Mucosa of descending colon (tissue), 3 donors: ENCODE results near the gene SOX5. TPM values are rescaled to one million over a fixed set of nuclear protein-coding genes. Genes with fewer than 3 reads are reported as not detected.

ENCODE experiments used
- ATAC-seq: fragments of 200-7000 bp; cut with Tn5 transposase; one replicate; pipeline ENCODE4 v1.9.1; 2020; ENCODE audit warnings: mild to moderate bottlenecking, moderate library complexity
- DNase-seq, 3 donors: peaks; one replicate each; pipeline ENCODE4 v3.0.0-alpha.2; 2020
- H3K36me3 ChIP-seq: fragments of 200-600 bp; one replicate; pipeline ENCODE4 v1.8.0; 2021; ENCODE audit warnings: low read depth, mild to moderate bottlenecking
- H3K4me1 ChIP-seq: fragments of 200-600 bp; one replicate; pipeline ENCODE4 v1.8.0; 2021; ENCODE audit warnings: low read depth, mild to moderate bottlenecking
- H3K4me3 ChIP-seq: fragments of 200-600 bp; one replicate; pipeline ENCODE4 v1.8.0; 2021; ENCODE audit warnings: mild to moderate bottlenecking
- H3K9me3 ChIP-seq: fragments of 200-600 bp; one replicate; pipeline ENCODE4 v1.8.0; 2021; ENCODE audit warnings: mild to moderate bottlenecking
- intact Hi-C, 2 donors: fragments of 100-400 bp; cut with DNase I in 1 of 2; cut with micrococcal nuclease in 1 of 2; formaldehyde crosslinking; loops; one replicate each; pipeline versions ENCODE4 v1.11.0 to v1.11.1; 2022; cut with DNase I, micrococcal nuclease
- total RNA-seq, 3 donors: library from RNA; stranded (reverse); fragmentation: NEBNext Ultra II Directional in 2 of 3; extraction: Animal tissue kit (Norgen Biotek cat#: 25700) in 2 of 3; gene quantifications; one replicate each; pipeline versions ENCODE4 v1.2.1 to v1.2.4, GENCODE V29; 2021 to 2023
- TF ChIP-seq, protein P1 (sequence below): fragments of 200-600 bp; IDR thresholded peaks from one replicate; pipeline ENCODE4 v1.8.0; 2022; ENCODE audit warnings: antibody characterized with exemption, mild to moderate bottlenecking
- donor health status: DM: no; HTN: no; CAD: no; lungs with moderate emphysema.
- donor health status: DM: no; HTN: no; CAD: no.
- donor health status: DM: no; HTN: yes; CAD: no.

SOX5 gene
- total RNA-seq, 3 donors from 2014 or later, result 2.8 to 13.0 (median 3.3) TPM

DNA sequence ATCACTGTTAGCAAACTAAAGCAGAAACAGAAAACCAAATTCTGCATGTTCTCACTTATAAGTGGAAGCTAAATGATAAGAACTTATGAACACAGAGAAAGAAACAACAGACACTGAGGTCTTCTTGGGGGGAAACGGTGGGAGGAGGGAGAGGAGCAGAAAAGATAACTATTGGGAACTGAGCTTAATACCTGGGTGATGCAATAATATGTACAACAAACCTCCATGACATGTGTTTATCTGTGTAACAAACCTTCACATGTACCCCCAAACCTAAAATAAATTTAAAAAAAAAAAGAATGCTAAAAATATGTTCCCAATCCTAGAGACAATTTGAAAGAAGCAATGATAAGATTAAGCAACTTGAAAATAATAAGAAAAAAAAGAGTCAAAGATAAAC, 89.5 kb downstream of the SOX5 start:
- DNase-seq (no peak), ATAC-seq (no peak)
- Histone ChIP-seq H3K4me3 (no peak overlapping the region), H3K4me1 (no peaks in the 10 kb centered on the region), H3K9me3 (no peaks in the 10 kb centered on the region), H3K36me3 (no peaks in the 10 kb centered on the region)
- intact Hi-C loops, result no loop called here
- TF ChIP-seq, protein P1, sequence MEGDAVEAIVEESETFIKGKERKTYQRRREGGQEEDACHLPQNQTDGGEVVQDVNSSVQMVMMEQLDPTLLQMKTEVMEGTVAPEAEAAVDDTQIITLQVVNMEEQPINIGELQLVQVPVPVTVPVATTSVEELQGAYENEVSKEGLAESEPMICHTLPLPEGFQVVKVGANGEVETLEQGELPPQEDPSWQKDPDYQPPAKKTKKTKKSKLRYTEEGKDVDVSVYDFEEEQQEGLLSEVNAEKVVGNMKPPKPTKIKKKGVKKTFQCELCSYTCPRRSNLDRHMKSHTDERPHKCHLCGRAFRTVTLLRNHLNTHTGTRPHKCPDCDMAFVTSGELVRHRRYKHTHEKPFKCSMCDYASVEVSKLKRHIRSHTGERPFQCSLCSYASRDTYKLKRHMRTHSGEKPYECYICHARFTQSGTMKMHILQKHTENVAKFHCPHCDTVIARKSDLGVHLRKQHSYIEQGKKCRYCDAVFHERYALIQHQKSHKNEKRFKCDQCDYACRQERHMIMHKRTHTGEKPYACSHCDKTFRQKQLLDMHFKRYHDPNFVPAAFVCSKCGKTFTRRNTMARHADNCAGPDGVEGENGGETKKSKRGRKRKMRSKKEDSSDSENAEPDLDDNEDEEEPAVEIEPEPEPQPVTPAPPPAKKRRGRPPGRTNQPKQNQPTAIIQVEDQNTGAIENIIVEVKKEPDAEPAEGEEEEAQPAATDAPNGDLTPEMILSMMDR, result no peak

DNA sequence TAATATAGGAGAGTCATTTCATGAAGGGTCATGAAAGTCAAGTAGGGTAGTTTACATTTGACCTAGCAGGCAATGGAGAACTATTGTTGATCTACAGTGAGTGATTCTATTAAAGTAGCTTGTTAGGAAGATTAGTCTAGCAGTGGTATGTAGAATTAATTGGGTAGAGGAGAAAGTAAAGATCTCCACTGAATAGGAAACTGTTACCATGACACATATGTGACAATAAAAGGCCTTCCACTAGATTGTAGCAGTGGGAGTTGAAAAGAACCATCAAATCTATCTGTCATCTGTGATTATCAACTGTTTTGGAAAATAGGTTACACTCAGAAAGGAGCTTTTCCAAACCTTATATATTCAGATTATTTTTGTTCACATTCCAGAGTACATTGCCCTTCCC, 92.3 kb downstream of the SOX5 start:
- H3K4me3 ChIP-seq, result no peak overlapping the region
- no peak for DNase-seq
- ATAC-seq, result no peak
- intact Hi-C loops, result no loop called here
- H3K36me3 ChIP-seq, result no peaks in the 10 kb centered on the region
- TF ChIP-seq, protein P1, result no peak
- H3K4me1 ChIP-seq, result no peaks in the 10 kb centered on the region
- no peaks in the 10 kb centered on the region for H3K9me3 ChIP-seq

DNA sequence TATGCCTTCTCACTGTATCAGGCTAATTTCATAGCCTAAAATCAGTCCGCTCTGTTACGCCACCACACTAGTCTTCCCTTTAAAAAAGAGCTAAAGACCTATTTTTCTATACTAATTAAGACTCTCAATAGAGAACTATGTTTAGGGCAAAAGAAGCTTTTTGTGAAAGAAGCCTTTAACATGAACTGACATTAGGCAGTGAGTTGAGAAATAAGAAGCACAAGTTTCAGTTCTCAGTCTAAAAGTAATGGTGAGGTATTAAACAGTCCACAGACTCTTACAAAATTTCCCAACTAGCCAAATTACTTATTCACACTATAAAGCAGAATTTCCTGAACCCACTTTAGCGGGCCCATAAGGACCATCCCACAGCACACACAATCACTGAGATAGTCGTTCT, 93.7 kb downstream of the SOX5 start:
- no peak for ATAC-seq
- TF ChIP-seq, protein P1, result no peak

DNA sequence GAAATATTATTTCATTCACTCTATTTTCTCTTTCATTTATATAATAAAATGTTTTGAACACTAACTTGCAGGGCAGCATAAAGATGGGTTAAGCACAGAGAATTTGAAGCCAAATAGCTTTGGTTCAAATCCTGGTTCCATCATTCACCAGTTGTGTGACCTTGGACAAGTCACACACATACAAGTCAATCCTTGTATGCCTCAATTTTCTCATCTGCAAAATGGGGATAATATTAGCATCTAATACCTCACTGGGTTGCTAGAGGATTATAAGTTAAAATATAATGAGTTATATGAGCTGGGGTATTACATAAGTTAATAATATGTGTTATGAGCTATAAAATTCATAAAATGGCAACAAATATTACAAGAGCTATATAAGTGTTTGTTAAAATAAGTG, 94.9 kb downstream of the SOX5 start:
- no peak overlapping the region for H3K4me3 ChIP-seq
- intact Hi-C loops, result no loop called here
- ATAC-seq (no peak), DNase-seq (no peak)
- no peaks in the 10 kb centered on the region for H3K9me3 ChIP-seq
- TF ChIP-seq, protein P1, result no peak
- H3K4me1 ChIP-seq, result no peaks in the 10 kb centered on the region
- H3K36me3 ChIP-seq, result no peaks in the 10 kb centered on the region

More for the DNA sequence above, 93.7 kb downstream of the SOX5 start:
- intact Hi-C loops, result no loop called here
- H3K4me1 ChIP-seq, result no peaks in the 10 kb centered on the region
- H3K4me3 ChIP-seq, result no peak overlapping the region
- H3K9me3 ChIP-seq, result no peaks in the 10 kb centered on the region
- H3K36me3 ChIP-seq, result no peaks in the 10 kb centered on the region
- no peak for DNase-seq

DNA sequence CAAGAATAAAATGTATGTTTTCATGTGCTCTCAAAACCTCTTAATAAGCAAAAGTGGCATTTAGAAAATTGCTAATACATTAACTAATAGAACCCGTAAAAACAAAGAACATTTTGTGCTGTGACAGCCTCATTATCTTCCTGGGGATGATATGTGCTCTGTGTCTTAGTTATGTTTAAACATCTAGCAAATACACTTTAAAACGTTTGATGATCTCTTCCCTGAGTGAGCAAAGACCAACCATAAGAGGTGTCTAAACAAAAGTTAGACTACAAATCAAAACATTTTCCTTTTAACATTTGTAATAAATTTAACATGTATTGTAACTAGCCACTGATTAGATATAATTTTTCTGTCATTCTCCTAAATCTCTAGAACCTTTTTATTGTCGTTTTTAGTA, 95.8 kb downstream of the SOX5 start:
- H3K4me1 ChIP-seq, result no peaks in the 10 kb centered on the region
- intact Hi-C loops, result no loop called here
- TF ChIP-seq, protein P1, result no peak
- no peak for DNase-seq
- H3K36me3 ChIP-seq, result no peaks in the 10 kb centered on the region
- H3K9me3 ChIP-seq, result no peaks in the 10 kb centered on the region
- ATAC-seq, result no peak
- H3K4me3 ChIP-seq, result no peak overlapping the region

DNA sequence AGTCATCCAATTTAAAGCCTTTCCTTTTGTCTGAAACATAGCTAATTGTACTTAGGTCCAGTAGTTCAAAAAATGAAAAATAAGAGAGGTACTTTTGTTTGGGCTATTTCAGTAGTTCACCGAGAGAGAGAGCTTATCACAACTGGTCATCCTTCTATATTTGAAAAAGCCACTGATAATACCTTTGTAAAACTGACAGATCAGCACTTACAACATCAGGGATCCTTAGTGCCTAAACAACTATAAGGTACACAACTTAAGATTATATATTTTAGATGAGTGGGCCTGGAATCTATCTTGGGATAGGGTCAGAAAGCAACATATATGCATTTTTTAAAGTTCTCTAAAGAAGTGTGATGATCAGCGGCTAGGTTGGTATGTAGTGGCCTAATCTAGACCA, 97.9 kb downstream of the SOX5 start:
- Histone ChIP-seq H3K4me1 (no peaks in the 10 kb centered on the region), H3K4me3 (no peak overlapping the region), H3K36me3 (no peaks in the 10 kb centered on the region), H3K9me3 (no peaks in the 10 kb centered on the region)
- intact Hi-C loops, result no loop called here
- DNase-seq (no peak), ATAC-seq (no peak)
- TF ChIP-seq, protein P1, result no peak
